HepG2 (cell line): ENCODE measurements around the gene NYNRIN. TPM values are rescaled to one million over a fixed set of nuclear protein-coding genes. Genes with fewer than 3 reads are reported as not detected.

ENCODE experiments used
- ATAC-seq: fragments of 200-7000 bp; cut with Tn5 transposase; 3 replicates; pipeline ENCODE4 v1.9.1; 2020; ENCODE audit warnings: mild to moderate bottlenecking, moderate library complexity
- BruUV-seq: library from RNA; stranded (reverse); fragments of 400-500 nt; replicated peaks from 2 replicates; lab custom pipeline; 2021; lab: Mats Ljungman, UMichigan
- CTCF ChIA-PET: fragments of 300-600 bp; formaldehyde crosslinking; extraction: SDS; loops from one replicate; lab custom pipeline; 2021; ENCODE audit warnings: low total read pairs, inconsistent platforms, low intra/inter-chr PET ratio; lab: Yijun Ruan, JAX
- POLR2A ChIA-PET: fragments of 350-600 bp; sonication (Branson Sonifier 250); formaldehyde crosslinking; loops from one replicate; lab custom pipeline; 2020; ENCODE audit warnings: antibody characterized with exemption, inconsistent platforms; lab: Yijun Ruan, JAX
- DNase-seq: peaks from one replicate; pipeline ENCODE4 v3.0.0-alpha.2; 2015; ENCODE audit warnings: low spot score
- FAIRE-seq: peaks from 3 replicates; lab custom pipeline; 2011; peaks lifted over from hg19 to GRCh38; lab: Jason Lieb, UNC
- H2AFZ ChIP-seq: one replicate; pipeline ENCODE4 v1.6.1; 2011; ENCODE audit warnings: low read length, inconsistent platforms
- H3K27ac ChIP-seq: fragments of 300-600 bp; 3 replicates; pipeline ENCODE4 v1.8.0; 2011; ENCODE audit warnings: mixed run types, mild to moderate bottlenecking, mixed read lengths, low read length, inconsistent platforms; ENCODE audit not compliant: insufficient read depth; ENCODE audit errors: extremely low read length
- H3K27me3 ChIP-seq, 2 experiments: fragments of 200-600 bp in 1 of 2; 2 replicates in 1 of 2; 3 replicates in 1 of 2; pipeline versions ENCODE4 v1.6.0 to v1.8.0; 2011; ENCODE audit warnings: low read length in 2 of 2, mild to moderate bottlenecking in 2 of 2, moderate library complexity in 2 of 2, inconsistent platforms in 1 of 2; ENCODE audit not compliant: insufficient read depth in 2 of 2, control insufficient read depth in 1 of 2
- H3K36me3 ChIP-seq, 2 experiments: fragments of 200-600 bp in 1 of 2; replicated peaks in 1 of 2; 2 replicates in 1 of 2; 3 replicates in 1 of 2; pipeline versions ENCODE4 v1.5.1 to v1.8.0; 2011; ENCODE audit warnings: low read length in 2 of 2, inconsistent platforms in 1 of 2; ENCODE audit not compliant: insufficient read depth in 2 of 2, control insufficient read depth in 1 of 2
- H3K4me1 ChIP-seq: 2 replicates; pipeline ENCODE4 v1.5.1; 2012; ENCODE audit warnings: low read length, inconsistent platforms; ENCODE audit not compliant: insufficient read depth
- H3K4me2 ChIP-seq: 2 replicates; pipeline ENCODE4 v1.6.0; 2011; ENCODE audit warnings: low read depth, low read length, inconsistent platforms
- H3K4me3 ChIP-seq, 3 experiments: fragments of 200-600 bp in 1 of 3; sonication (generic), shearing (Covaris generic) in 1 of 3; replicated peaks in 1 of 3; 2 replicates each; pipeline ENCODE4 v1.5.1; 2011 to 2016; ENCODE audit warnings: low read length in 3 of 3, inconsistent platforms in 2 of 3, low read depth in 2 of 3, mild to moderate bottlenecking in 2 of 3, control low read depth in 1 of 3, mixed read lengths in 1 of 3; ENCODE audit not compliant: insufficient read depth in 1 of 3
- H3K79me2 ChIP-seq: one replicate; pipeline ENCODE4 v1.6.1; 2011; ENCODE audit warnings: low read length, inconsistent platforms; ENCODE audit not compliant: insufficient read depth
- H3K9ac ChIP-seq: 2 replicates; pipeline ENCODE4 v1.6.0; 2011; ENCODE audit warnings: mild to moderate bottlenecking, low read depth, low read length, inconsistent platforms; ENCODE audit not compliant: insufficient read depth
- H3K9me3 ChIP-seq: 2 replicates; pipeline ENCODE4 v1.5.1; 2012; ENCODE audit warnings: mild to moderate bottlenecking, low read length
- H4K20me1 ChIP-seq: 2 replicates; pipeline ENCODE4 v1.6.0; 2011; ENCODE audit warnings: inconsistent platforms, mild to moderate bottlenecking, low read length, moderate library complexity; ENCODE audit not compliant: insufficient read depth
- ATM ChIP-seq: fragments of 450-650 bp; IDR thresholded peaks from 2 replicates; pipeline ENCODE4 v1.7.1; 2017; ENCODE audit warnings: mild to moderate bottlenecking, borderline replicate concordance
- GABPB1 ChIP-seq: IDR thresholded peaks from 2 replicates; pipeline ENCODE4 v1.6.1; 2016; ENCODE audit warnings: mild to moderate bottlenecking, missing genetic modification reagents, moderate library complexity, missing compliant biosample characterization
- HMG20B ChIP-seq: conservative IDR thresholded peaks from 2 replicates; pipeline ENCODE4 v1.6.1; 2016; ENCODE audit warnings: missing genetic modification reagents, missing compliant biosample characterization
- HNF4A ChIP-seq: sonication (generic); formaldehyde crosslinking; IDR thresholded peaks from 2 replicates; pipeline ENCODE4 v1.4.0; 2020; ENCODE audit warnings: missing genetic modification reagents
- KDM2A ChIP-seq: sonication (generic); formaldehyde crosslinking; IDR thresholded peaks from 2 replicates; pipeline ENCODE4 v1.4.0; 2020; ENCODE audit warnings: low read depth, missing genetic modification reagents, borderline replicate concordance
- KDM4B ChIP-seq: sonication (generic); formaldehyde crosslinking; IDR thresholded peaks from 2 replicates; pipeline ENCODE4 v1.4.0; 2020; ENCODE audit warnings: missing genetic modification reagents
- REPIN1 ChIP-seq: sonication (generic); formaldehyde crosslinking; IDR thresholded peaks from 2 replicates; pipeline ENCODE4 v1.8.0; 2022; ENCODE audit warnings: missing genetic modification reagents, low read depth, mild to moderate bottlenecking, borderline replicate concordance
- SALL1 ChIP-seq: sonication (generic); formaldehyde crosslinking; IDR thresholded peaks from 2 replicates; pipeline ENCODE4 v1.8.0; 2022; ENCODE audit warnings: mild to moderate bottlenecking, missing genetic modification reagents
- ZFX ChIP-seq: sonication (generic); formaldehyde crosslinking; IDR thresholded peaks from 2 replicates; pipeline ENCODE4 v1.4.0; 2020; ENCODE audit warnings: mild to moderate bottlenecking, low read depth, missing genetic modification reagents, moderate library complexity
- ZNF235 ChIP-seq: sonication (generic); formaldehyde crosslinking; IDR thresholded peaks from 2 replicates; pipeline ENCODE4 v1.8.1; 2023; ENCODE audit warnings: mild to moderate bottlenecking, missing genetic modification reagents, borderline replicate concordance
- ZNF850 ChIP-seq: sonication (generic); formaldehyde crosslinking; conservative IDR thresholded peaks from 2 replicates; pipeline ENCODE4 v1.9.0; 2021; ENCODE audit warnings: mild to moderate bottlenecking, missing genetic modification reagents
- WGBS: methylation state at CpG from one replicate; pipeline ENCODE4 v1.1.6; 2017; ENCODE audit warnings: low lambda C conversion rate; 5-methylcytosine and 5-hydroxymethylcytosine counted together
- in situ Hi-C: cut with HindIII; loops from 2 replicates; pipeline ENCODE4 v1.10.0; 2017; ENCODE audit warnings: low pct_unique_long_range_greater_than_20kb; ENCODE audit not compliant: extremely low pct_ligation_motif_present
- intact Hi-C: fragments of 100-400 bp; cut with micrococcal nuclease; formaldehyde crosslinking; loops from one replicate; pipeline ENCODE4 v1.10.0; 2022; ENCODE audit not compliant: unreplicated experiment
- polyA plus RNA-seq, 8 experiments: library from polyadenylated mRNA; depleted of rRNA in 3 of 8; stranded (reverse) in 7 of 8; unstranded in 1 of 8; fragments of >200 nt; fragmentation: Illumina TruSeq in 4 of 8; extraction: Trizol in 4 of 8; gene quantifications; 2 replicates each; pipeline versions ENCODE4 v1.2.1 to v1.2.3, GENCODE V29; 2011 to 2016; ENCODE audit warnings: low read depth in 4 of 8, missing spikeins in 1 of 8, mixed read lengths in 1 of 8; ENCODE audit not compliant: insufficient read depth in 1 of 8
- total RNA-seq, 5 experiments: library from RNA; depleted of rRNA; stranded (reverse); fragments of >200 nt; fragmentation: Illumina TruSeq; extraction: Trizol; gene quantifications; 2 replicates each; pipeline ENCODE4 v1.2.3, GENCODE V29; 2016; ENCODE audit warnings: low read depth in 1 of 5
- TF ChIP-seq, protein P1 (sequence below): sonication (generic); formaldehyde crosslinking; IDR thresholded peaks from 2 replicates; pipeline ENCODE4 v1.4.0; 2020; ENCODE audit warnings: missing genetic modification reagents, mild to moderate bottlenecking, borderline replicate concordance
- TF ChIP-seq, protein P2 (sequence below): sonication (generic); formaldehyde crosslinking; IDR thresholded peaks from 2 replicates; pipeline ENCODE4 v1.4.0; 2020; ENCODE audit warnings: missing genetic modification reagents, borderline replicate concordance
- TF ChIP-seq, protein P3 (sequence below): sonication (generic); formaldehyde crosslinking; IDR thresholded peaks from 2 replicates; pipeline ENCODE4 v1.4.0; 2020; ENCODE audit warnings: missing genetic modification reagents

NYNRIN gene
- total and polyA plus RNA-seq, 2 of the 13 experiments (the other 11 are each of a cell fraction or from before 2014, with no cell fraction given), result 0.63 to 1.1 TPM

- in situ Hi-C loops, result no loop called here
- no TSS peak for BruUV-seq
- TF ChIP-seq KDM2A (CRISPR knock-in tag), result 0 out of 2 replicates have a peak, but pooled peaks have one; percentile 14
- no peak for TF ChIP-seq REPIN1 (CRISPR knock-in tag)
- no peak for TF ChIP-seq HNF4A (CRISPR knock-in tag)
- TF ChIP-seq KDM4B (CRISPR knock-in tag), result no peak
- TF ChIP-seq, protein P1, sequence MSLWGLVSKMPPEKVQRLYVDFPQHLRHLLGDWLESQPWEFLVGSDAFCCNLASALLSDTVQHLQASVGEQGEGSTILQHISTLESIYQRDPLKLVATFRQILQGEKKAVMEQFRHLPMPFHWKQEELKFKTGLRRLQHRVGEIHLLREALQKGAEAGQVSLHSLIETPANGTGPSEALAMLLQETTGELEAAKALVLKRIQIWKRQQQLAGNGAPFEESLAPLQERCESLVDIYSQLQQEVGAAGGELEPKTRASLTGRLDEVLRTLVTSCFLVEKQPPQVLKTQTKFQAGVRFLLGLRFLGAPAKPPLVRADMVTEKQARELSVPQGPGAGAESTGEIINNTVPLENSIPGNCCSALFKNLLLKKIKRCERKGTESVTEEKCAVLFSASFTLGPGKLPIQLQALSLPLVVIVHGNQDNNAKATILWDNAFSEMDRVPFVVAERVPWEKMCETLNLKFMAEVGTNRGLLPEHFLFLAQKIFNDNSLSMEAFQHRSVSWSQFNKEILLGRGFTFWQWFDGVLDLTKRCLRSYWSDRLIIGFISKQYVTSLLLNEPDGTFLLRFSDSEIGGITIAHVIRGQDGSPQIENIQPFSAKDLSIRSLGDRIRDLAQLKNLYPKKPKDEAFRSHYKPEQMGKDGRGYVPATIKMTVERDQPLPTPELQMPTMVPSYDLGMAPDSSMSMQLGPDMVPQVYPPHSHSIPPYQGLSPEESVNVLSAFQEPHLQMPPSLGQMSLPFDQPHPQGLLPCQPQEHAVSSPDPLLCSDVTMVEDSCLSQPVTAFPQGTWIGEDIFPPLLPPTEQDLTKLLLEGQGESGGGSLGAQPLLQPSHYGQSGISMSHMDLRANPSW (CRISPR knock-in tag), result no peak
- 0 out of 2 replicates have a peak, but pooled peaks have one; percentile 15 for TF ChIP-seq ZFX (CRISPR knock-in tag)
- TF ChIP-seq, protein P2, sequence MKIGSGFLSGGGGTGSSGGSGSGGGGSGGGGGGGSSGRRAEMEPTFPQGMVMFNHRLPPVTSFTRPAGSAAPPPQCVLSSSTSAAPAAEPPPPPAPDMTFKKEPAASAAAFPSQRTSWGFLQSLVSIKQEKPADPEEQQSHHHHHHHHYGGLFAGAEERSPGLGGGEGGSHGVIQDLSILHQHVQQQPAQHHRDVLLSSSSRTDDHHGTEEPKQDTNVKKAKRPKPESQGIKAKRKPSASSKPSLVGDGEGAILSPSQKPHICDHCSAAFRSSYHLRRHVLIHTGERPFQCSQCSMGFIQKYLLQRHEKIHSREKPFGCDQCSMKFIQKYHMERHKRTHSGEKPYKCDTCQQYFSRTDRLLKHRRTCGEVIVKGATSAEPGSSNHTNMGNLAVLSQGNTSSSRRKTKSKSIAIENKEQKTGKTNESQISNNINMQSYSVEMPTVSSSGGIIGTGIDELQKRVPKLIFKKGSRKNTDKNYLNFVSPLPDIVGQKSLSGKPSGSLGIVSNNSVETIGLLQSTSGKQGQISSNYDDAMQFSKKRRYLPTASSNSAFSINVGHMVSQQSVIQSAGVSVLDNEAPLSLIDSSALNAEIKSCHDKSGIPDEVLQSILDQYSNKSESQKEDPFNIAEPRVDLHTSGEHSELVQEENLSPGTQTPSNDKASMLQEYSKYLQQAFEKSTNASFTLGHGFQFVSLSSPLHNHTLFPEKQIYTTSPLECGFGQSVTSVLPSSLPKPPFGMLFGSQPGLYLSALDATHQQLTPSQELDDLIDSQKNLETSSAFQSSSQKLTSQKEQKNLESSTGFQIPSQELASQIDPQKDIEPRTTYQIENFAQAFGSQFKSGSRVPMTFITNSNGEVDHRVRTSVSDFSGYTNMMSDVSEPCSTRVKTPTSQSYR (CRISPR knock-in tag), result no peak
- no peak for TF ChIP-seq HMG20B (CRISPR knock-in tag)
- TF ChIP-seq ZNF235 (CRISPR knock-in tag), result no peak
- no peak for TF ChIP-seq ATM
- TF ChIP-seq GABPB1 (CRISPR knock-in tag), result no peak
- no peak for TF ChIP-seq SALL1 (CRISPR knock-in tag)
- TF ChIP-seq ZNF850 (CRISPR knock-in tag), result no peak
- TF ChIP-seq, protein P3, sequence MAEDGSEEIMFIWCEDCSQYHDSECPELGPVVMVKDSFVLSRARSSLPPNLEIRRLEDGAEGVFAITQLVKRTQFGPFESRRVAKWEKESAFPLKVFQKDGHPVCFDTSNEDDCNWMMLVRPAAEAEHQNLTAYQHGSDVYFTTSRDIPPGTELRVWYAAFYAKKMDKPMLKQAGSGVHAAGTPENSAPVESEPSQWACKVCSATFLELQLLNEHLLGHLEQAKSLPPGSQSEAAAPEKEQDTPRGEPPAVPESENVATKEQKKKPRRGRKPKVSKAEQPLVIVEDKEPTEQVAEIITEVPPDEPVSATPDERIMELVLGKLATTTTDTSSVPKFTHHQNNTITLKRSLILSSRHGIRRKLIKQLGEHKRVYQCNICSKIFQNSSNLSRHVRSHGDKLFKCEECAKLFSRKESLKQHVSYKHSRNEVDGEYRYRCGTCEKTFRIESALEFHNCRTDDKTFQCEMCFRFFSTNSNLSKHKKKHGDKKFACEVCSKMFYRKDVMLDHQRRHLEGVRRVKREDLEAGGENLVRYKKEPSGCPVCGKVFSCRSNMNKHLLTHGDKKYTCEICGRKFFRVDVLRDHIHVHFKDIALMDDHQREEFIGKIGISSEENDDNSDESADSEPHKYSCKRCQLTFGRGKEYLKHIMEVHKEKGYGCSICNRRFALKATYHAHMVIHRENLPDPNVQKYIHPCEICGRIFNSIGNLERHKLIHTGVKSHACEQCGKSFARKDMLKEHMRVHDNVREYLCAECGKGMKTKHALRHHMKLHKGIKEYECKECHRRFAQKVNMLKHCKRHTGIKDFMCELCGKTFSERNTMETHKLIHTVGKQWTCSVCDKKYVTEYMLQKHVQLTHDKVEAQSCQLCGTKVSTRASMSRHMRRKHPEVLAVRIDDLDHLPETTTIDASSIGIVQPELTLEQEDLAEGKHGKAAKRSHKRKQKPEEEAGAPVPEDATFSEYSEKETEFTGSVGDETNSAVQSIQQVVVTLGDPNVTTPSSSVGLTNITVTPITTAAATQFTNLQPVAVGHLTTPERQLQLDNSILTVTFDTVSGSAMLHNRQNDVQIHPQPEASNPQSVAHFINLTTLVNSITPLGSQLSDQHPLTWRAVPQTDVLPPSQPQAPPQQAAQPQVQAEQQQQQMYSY (CRISPR knock-in tag), result peak; percentile 87
Observed at GRCh38 chr14:24372701-24373416, 25.9 kb upstream of the NYNRIN start.

More at GRCh38 chr14:24372701-24373416, 25.9 kb upstream of the NYNRIN start:
- H4K20me1 ChIP-seq, result no peaks in the 10 kb centered on the region
- H2AFZ ChIP-seq, result no peak overlapping the region
- no peaks in the 10 kb centered on the region for H3K9me3 ChIP-seq
- H3K4me2 ChIP-seq, result no peak overlapping the region
- ChIA-PET POLR2A (interaction anchor here (0.7 to 3.7 kb wide), 5 partner anchors 27 to 69 kb away, joined by 3 to 19 read pairs (median 7); partner anchors contain the start of genes CBLN3, CIDEB and KHNYN), CTCF (no interaction called here)
- no peaks in the 10 kb centered on the region for H3K79me2 ChIP-seq
- ATAC-seq (no peak), DNase-seq (no peak), FAIRE-seq (no peak)
- no peaks in the 10 kb centered on the region for H3K36me3 ChIP-seq
- peaks cover 10% of the 10 kb centered on the region for H3K4me1 ChIP-seq
- H3K4me3 ChIP-seq, result no peak overlapping the region
- no peak overlapping the region for H3K27ac ChIP-seq
- peaks cover 22 to 53% of the 10 kb centered on the region in 2 experiments for H3K27me3 ChIP-seq
- H3K9ac ChIP-seq, result no peak overlapping the region
- WGBS, result 59% methylated on average over 12 of the region's 12 CpGs
- intact Hi-C loops, result no loop called here
